Fibroblast of mammary gland (primary cell): ENCODE data around the gene NUP188.
"Not testable (repeated sequence)": the region's sequence is repeated elsewhere in the genome, so short reads cannot be mapped to it uniquely, and the experiment has no call there.

Experiments
- DNase-seq: peaks from one replicate; pipeline ENCODE4 v3.0.0-alpha.2; 2010; ENCODE audit warnings: low read depth
- H3K4me3 ChIP-seq: 2 replicates; pipeline ENCODE4 v1.5.1; 2011; ENCODE audit warnings: low read depth, mild to moderate bottlenecking, low read length, moderate library complexity; ENCODE audit not compliant: control insufficient read depth
- CTCF ChIP-seq: conservative IDR thresholded peaks from 2 replicates; pipeline ENCODE4 v1.5.1; 2011; ENCODE audit warnings: low read depth, low read length, inconsistent platforms; ENCODE audit not compliant: control insufficient read depth, insufficient read depth

Gene NUP188

GRCh38 chr9:128945798-128946501 lies 1.5 kb upstream of the NUP188 start:
- no peak for TF ChIP-seq CTCF
- no peak for DNase-seq
- H3K4me3 ChIP-seq = no peak overlapping the region

GRCh38 chr9:128946571-128947276 lies 775 bp upstream of the NUP188 start:
- DNase-seq = peak; percentile 38
- peak overlapping the region; percentile 95 for H3K4me3 ChIP-seq
- no peak for TF ChIP-seq CTCF

- TF ChIP-seq CTCF = no peak
- peak overlapping the region; percentile 95 for H3K4me3 ChIP-seq
- DNase-seq = no peak
Measured at GRCh38 chr9:128947277-128947526, 297 bp upstream of the NUP188 start.

- H3K4me3 ChIP-seq, DNase-seq: not testable (repeated sequence)
Measured at GRCh38 chr9:128961403-128961802, 13.9 kb downstream of the NUP188 start.

- no peak for DNase-seq
- no peak for TF ChIP-seq CTCF
- H3K4me3 ChIP-seq = no peak overlapping the region
Measured at GRCh38 chr9:128969491-128969890, 22.0 kb downstream of the NUP188 start.

GRCh38 chr9:128972956-128973355 lies 25.5 kb downstream of the NUP188 start:
- no peak for TF ChIP-seq CTCF
- no peak overlapping the region for H3K4me3 ChIP-seq
- DNase-seq = peak; percentile 77

GRCh38 chr9:128979111-128979510 lies 31.6 kb downstream of the NUP188 start:
- H3K4me3 ChIP-seq = no peak overlapping the region
- DNase-seq = peak; percentile 29
- no peak for TF ChIP-seq CTCF
